ENCODE data around the gene SELENOM.
"Not testable (repeated sequence)": the region's sequence is repeated elsewhere in the genome, so short reads cannot be mapped to it uniquely, and the experiment has no call there.

SELENOM gene

DNA sequence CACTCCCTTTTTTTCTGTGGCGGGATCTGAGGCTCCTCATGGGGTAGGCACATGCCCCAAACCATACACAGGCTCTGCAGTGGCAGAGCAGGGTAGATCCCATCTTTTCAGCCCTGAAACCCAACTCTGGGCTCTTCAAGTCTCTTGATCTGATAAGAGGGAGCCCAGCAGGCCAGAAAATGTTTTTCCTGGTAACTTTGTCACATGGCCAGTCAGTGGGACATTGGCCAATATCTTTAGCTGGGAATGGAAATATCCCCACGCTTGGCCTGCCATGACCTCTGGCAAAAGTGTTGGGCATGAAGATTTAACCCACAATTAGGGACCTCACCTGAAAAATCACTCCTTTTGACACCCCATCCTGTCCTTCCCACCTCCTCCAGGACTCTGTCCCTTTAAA is 23.5 kb upstream of the SELENOM start:
- no peak for DNase-seq

DNA sequence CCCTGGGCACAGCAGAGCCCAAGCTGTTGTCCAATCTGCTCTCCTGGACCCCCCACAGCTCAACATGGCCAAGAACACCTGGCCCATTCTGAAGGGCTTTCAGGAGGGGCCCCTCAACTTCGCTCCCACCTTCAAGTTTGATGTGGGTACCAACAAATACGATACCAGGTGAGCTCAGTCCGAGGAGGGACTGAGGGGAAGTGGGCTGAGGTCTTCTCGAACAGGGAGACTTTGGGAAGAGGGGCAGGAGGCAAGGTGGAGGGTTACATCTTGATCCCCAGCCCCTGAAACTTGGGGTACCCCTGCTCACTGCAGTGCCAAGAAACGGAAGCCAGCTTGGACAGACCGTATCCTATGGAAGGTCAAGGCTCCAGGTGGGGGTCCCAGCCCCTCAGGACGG is 20.8 kb upstream of the SELENOM start:
- DNase-seq: no peak

DNA sequence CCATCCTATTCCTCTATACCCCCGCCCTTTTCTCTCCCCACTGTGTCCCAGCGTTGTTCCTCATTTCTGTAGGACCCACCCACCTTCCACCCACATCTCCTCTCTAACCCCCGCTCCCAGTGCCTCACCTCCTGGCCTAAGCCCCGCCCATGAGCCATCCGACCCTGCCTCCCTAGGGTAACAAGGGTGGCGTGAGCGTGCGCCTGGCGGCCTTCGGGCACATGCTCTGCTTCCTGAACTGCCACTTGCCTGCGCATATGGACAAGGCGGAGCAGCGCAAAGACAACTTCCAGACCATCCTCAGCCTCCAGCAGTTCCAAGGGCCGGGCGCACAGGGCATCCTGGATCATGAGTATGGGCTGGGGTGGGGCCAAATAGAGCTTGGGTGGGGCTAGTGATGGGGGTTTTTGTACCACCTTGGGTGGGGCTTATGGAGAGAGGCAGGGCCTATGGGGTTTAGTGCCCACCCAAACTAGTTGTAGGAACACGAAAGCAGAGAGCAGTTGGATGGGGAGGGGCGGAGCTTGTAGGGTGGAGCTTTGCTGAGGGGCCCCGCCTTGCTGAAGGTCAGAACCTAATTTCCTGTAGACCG is 19.9 kb upstream of the SELENOM start:
- no peak for DNase-seq

DNA sequence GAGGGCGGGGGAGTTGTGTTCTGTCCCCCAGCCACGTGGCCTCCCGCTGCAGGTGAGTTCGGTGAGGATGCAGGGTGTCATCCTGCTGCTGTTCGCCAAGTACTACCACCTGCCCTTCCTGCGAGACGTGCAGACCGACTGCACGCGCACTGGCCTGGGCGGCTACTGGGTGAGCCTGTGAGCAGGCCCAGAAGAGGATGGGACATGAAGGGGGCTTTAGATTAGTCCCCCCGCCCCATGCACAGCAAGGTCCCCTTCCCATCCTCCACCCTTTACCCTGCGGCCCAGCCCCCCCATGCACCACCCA is 19.5 kb upstream of the SELENOM start:
- no peak for DNase-seq

DNA sequence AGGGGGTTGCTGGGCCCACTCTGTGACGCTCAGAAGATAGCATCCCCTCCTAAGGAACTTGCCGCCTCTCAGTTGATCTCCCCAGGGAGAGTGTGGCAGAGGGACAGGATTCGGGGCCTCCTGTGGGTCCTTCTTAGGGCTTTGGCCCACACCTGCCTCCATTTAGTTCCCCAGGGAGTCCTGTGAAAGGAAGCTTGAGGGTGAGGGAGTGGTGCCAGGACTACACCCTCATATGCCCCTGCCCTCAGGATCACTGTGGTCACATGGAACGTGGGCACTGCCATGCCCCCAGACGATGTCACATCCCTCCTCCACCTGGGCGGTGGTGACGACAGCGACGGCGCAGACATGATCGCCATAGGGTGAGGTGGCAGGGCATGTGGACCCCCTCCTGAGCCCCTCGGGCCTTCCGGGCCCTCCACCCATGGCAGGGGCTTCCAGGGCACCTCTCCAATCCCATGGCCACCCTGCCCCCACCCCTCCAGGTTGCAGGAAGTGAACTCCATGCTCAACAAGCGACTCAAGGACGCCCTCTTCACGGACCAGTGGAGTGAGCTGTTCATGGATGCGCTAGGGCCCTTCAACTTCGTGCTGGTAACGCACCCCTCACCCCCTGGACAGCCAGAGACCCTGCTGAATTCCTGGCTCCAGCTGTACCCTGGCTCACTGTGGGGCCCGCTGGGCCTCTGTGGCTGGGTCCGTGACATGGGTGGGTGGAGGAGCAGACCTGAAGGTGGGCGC is 18.9 kb upstream of the SELENOM start:
- DNase-seq: no peak

DNA sequence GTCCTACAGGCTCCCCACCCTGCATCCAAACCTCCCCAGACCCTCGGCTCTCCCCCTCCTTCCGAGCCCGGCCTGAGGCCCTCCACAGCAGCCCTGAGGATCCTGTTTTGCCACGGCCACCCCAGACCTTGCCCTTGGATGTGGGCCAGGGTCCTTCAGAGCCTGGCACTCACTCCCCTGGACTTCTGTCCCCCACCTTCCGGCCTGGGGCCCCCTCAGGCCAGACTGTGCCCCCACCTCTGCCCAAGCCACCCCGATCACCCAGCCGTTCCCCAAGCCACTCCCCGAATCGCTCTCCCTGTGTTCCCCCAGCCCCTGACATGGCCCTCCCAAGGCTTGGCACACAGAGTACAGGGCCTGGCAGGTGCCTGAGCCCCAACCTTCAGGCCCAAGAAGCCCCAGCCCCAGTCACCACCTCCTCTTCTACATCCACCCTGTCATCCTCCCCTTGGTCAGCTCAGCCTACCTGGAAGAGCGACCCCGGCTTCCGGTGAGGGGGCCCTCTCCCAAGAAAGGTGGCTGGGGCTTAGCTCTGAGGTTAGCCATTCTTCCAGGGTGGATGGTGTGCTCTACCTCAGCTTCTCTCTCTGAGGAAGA is 18.3 kb upstream of the SELENOM start:
- DNase-seq: no peak

DNA sequence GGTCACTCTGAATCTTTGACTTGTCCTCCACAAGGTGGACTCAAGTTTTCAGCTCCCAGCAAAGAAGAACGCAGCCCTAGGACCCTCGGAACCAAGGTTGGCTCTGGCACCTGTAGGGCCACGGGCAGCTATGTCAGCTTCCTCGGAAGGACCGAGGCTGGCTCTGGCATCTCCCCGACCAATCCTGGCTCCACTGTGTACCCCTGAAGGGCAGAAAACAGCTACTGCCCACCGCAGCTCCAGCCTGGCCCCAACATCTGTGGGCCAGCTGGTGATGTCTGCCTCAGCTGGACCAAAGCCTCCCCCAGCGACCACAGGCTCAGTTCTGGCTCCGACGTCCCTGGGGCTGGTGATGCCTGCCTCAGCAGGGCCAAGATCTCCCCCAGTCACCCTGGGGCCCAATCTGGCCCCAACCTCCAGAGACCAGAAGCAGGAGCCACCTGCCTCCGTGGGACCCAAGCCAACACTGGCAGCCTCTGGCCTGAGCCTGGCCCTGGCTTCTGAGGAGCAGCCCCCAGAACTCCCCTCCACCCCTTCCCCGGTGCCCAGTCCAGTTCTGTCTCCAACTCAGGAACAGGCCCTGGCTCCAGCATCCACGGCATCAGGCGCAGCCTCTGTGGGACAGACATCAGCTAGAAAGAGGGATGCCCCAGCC is 17.6 kb upstream of the SELENOM start:
- no peak for DNase-seq

DNA sequence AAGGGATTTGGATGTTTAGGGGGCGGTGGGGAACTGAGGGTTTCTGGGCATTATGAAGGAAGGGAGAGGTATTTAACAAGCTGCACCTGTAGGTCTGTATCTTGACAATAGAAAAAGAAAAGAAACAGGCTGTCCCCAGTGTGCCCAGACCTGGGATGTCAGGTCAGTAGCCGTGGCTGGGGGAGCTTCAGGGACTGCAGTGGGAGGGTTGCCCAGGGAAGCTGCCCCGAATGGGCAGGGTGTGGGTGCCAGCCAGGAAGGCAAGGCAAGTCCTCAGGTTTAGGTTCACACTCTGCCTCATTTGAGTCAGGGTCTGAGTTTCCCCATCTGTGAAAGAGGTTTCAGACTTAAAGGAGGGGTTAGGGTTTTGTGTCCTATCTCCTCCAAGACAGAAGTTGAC is 16.9 kb upstream of the SELENOM start:
- DNase-seq: no peak

DNA sequence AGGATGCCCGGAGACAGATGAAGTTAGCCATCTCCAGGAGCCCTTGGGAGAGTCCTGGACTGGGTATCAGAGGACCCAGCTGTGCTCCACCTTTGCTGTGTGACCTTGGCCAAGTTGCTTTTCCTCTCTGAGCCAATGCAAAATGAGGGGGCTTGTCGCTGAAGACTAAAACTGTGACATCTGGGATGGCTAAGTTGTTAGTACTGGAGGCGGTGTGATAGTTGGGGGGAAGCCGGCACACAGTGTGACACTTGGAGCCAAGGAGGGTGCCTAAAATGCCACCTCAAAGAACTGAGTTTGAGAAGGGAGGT is 15.9 kb upstream of the SELENOM start:
- DNase-seq: no peak

DNA sequence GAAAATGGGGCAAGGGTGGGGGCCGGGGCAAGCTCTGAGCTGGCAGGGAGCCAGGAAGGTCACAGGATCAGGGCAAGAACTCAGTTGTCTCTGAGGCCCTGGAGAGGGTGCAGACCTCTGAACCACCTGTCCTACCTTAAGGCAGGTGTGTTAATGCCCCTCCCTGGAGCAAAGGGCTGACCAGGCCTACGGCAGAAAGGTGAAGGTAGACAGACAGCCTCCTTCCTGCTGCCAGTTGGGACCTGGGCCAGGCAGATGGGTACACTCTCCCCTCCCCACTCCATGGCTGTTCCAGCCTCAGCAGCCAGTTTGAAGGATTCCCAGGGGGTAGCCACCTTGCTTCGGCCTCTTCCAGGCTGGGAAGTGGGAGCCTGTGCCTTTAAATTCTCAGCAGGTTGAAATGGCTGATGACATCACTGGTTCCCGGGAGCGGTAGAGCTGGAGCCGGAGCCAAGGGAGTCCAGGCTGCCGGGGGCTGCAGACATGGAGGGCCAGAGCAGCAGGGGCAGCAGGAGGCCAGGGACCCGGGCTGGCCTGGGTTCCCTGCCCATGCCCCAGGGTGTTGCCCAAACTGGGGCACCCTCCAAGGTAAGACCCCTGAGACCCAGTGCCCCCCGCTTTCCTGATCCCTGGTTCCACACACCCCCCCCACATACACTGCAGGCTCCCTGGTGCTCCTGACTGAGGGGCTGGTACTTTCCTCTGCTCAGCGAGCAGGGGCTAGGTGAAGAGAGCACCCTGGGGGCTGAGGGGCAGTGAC is 15.3 kb upstream of the SELENOM start, which contains the start of gene INPP5J:
Gene INPP5J (plus strand): TSS at position 435 of the 760 bp plus-strand sequence. CDS start 49 bp downstream, at position 484.
- no peak for DNase-seq

DNA sequence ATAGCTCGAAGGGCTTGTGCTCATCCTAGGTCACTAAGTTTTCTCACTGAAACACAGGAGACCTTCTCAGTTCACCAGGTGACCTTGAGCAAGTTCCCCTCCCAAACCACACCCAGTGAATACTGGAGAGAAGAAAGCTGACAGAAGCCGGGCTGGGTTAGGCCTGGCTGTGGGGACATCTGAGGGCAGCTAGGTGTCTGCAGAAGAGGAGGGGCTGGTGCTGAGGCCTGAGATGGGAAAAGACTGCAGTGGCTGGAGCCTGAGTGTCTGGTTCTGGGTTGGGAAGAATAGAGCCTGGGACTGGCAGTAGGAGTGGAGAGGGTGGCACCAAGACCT is 14.8 kb upstream of the SELENOM start:
- no peak for DNase-seq

DNA sequence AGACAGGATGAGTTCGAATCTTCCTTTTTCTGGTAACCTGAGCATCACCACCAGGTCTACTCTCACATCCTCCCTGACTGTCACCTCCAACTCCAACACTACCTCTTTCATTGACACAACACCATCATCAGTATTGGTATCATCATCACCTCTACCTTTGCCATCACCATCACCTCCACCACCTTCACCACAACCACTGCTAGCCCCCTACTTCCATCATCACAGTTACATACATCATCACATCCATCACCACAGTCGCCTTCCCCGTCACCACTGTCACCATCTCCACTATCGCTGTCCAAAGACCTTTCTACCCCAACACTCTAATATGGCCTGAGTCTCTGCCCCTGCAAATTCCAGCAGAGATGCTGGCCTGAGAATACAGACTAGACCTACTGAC is 14.0 kb upstream of the SELENOM start:
- DNase-seq: no peak

DNA sequence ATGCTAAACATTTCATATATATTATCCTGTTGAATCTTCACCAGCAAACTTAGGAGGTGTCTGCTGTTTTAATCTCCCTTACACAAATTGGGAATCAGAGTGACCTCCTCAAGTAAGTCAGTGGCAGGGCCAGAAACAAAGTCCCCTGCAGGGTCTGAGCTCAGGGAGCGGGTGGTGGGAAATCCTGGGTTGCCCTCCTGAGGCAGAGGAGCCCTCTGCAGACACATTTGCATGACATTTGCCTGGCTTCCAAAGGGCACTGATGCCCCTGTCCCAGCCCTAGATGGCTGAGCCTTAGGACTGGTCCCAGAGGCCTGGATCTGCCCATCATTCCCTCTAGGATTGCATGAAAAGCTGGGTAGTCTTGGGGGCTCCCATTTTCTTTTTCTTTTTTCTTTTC is 13.3 kb upstream of the SELENOM start:
- no peak for DNase-seq

DNA sequence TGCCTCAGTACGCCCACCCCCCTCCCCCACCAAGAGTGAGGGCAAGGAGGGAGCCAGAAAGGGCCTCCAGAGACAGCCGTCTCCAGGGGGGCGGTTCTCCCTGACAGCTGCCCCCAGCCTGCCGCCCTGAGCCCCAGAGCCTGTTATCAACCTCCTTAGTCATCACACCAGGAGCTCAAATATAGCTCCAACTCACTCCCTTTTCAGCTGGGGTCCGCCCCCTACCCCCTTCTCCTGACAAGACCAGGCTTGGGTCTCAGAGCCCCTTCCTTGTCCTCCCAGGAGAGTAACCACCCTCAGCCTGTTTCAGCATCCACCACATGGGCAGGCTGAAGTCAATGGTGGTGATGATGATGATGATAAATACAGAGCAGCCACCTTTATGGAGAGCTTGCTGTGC is 12.9 kb upstream of the SELENOM start:
- no peak for DNase-seq

DNA sequence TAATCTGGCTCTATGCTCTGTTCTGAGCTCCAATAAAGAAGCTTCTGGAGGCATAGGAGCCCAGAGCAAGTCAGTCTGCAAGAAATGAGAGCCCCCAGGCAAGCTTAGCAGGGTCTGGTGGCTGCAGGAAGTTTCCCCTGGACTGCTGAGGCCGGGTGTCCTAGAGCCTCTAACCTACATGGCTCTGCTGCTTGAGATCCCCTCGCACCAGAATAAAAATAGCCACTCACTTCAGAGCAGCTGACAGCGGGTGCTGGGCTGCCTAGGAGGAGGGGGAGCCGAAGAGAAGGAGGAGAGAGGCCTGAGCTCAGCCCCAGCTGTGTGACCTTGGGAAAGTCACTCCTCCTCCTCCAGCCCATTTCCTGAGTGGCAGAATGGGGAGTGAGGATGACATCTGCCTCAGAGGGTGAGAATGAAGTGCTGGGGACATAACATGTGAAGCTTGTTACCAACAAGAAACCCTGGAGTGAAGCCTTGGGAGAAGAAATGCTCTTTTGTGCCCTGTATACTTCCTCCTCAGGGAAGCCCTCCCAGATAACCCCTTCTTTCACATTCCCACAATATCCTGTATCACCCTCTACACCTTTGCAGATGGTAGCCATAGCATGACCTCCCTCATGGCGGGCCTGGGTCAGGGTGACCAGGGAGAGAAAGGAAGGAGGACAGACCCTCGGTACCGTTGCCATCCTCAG is 11.8 kb upstream of the SELENOM start:
- no peak for DNase-seq

DNA sequence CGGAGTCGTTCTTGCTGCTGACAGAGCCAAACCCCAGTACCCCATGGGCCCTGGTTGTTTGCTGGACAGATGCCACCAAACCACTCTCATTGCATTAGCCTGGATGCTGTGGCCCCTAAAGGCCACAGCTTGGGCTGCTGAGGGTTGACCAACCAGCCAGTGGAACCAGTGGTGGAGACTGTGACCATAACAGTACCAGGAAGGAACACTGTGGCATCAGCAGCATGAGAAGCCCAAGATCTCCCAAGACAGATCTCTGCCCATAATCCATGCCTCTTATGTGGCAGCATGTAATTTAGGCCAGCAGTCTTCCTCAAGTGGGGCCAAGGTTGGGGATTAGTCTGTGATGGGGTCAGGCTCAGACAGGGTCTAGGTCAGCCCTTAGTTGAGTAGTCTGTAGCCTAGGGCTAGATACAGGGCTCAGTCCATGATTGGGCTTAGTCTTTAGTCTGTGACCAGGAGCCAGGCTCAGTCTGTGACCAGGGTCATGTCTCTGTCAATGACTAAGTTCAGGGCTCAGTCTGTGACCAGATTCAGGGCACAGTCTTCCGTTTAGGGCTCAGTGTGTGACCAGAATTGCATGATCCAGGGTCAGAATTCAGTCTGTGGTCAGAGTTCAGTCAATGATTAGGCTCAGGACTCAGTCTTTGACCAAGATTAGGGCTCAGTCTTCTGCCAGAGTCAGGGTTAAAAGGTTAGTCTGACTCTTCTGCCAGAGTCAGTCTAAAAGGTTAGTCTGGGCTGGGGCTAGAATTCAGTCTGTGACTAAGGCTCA is 10.9 kb upstream of the SELENOM start:
- DNase-seq: no peak

DNA sequence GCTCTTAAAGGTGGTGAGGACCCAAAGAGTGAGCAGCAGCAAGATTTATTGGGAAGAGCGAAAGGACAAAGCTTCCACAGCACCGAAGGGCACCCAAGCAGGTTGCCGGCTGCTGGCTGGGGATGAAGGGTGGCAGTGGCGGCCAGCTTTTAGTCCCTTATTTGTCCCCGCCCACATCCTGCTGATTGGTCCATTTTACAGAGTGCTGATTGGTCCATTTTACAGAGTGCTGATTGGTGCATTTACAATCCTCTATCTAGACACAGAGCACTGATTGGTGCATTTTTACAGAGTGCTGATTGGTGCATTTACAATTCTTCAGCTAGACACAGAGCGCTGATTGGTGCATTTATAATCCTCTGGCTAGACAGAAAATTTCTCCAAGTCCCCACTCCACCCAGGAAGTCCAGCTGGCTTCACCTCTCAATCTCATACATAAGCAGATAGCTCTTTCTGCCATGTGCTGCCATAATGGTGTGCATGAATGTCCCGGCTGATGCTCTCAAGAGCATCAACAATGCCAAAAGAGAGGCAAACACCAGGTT is 5.3 kb upstream of the SELENOM start:
- DNase-seq: not testable (repeated sequence)

DNA sequence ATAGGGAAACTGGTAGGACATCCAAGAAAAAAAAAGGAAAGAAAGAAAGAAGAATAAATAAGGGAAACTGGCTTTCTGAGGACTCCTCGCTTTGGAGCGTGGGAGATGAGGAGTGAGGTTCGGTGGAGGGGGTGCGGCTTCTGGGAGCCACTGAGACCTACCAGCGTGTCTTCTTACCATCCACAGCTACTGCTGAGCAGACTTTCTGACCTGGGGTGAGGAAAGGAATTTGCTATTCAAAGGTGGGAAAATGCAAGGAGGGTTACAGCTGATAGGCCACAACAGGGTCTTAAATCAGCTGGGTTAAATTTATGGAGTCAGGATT is 488 bp upstream of the SELENOM start:
- DNase-seq: no peak

DNA sequence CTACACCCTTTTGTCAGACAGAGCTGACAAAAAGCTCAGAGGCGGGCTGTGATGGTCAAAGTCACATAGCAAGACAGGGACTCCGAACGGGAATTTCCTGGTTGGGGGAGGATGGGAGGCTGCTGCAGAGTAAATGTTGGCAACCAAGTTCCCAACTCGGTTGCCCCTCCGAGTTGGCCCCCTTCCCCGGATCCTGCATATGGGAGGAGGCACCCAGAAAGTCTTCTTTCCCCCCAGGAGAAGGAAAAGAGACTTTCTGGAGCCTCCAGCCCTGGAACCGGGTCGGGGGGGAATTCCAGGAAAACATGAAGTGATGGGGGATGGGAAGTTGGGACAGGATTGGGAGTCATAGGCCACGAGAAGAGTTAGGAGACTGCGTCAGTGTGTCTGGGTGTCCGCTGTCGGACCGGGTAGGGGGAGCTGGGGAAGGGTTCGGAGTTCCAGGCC is 614 bp downstream of the SELENOM start:
- no peak for DNase-seq

DNA sequence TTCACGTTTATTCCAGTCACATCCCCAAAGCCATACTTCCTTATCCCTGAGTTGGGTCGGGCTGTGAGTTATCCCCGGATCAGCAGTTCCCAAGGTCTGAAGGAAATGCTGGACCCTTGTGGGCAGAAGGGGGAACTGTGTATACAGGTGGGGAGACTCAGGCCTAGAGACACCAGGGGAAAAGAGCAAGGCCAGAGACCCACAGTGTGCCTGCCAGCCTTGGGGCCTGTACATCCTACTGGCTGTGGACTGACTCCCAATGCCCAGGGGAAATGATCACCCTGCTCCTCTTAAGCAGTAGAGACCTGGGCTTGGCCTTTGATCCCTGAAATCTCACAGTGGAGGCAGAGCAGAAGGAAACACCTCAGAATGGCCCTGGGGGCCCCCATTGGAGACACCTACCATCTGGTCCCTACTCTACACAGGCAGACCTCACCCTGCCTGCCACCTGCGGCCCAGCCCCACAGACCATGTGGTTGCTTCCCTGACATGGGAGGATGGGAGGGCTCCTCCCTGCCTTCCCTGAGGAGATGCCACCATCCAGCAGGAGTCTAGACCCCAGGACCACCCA is 1.3 kb downstream of the SELENOM start:
- no peak for DNase-seq

DNA sequence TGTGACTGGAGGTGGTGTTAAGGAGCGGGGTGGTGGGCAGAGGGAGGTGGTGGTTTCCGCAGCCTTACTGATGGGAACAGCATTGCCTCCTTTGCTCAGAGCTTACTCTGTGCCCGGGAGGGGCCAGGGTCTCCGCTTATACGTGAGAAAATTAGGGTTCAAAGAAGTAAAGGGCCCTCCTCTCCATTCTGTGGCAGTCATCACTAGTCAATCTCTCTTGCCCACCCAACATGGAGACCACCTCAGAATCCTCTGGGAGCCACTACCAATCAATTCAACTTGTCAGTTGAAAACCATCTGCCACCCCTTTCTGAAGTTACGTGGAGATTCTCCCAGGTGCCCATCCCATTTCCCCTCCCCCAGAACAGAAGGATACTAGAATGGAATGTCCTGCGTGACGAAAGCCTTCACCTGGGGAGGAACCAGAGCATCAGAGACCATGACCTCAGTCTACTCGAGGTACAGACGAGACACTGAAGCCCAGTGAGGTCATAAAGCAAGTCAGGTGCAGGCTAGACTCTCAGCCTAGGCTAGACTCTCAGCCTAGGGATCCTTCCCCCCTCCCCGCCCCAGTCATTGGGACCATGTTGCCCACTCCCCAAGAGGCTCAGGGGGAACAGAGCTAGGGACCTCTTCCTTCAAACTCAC is 2.0 kb downstream of the SELENOM start:
- DNase-seq: no peak
